CD4-positive, CD25-positive, alpha-beta regulatory T cell (primary cell): ENCODE measurements around the gene IL1RAP. TPM values are rescaled to one million over a fixed set of nuclear protein-coding genes. Genes with fewer than 3 reads are reported as not detected.

ENCODE experiments used
- ATAC-seq, 2 donors: fragments of 150-1000 bp; cut with Tn5 transposase; one replicate each; pipeline ENCODE4 v1.10.0; 2021; ENCODE audit warnings: low read depth in 2 of 2, moderate number of reproducible peaks in 2 of 2, moderate library complexity in 1 of 2
- DNase-seq, 3 donors: peaks; one replicate each; pipeline versions ENCODE4 v3.0.0 to v3.0.0-alpha.2; 2012 to 2022; ENCODE audit warnings: mixed read lengths in 1 of 3
- H3K27ac ChIP-seq: one replicate; pipeline ENCODE4 v1.7.0; 2013; ENCODE audit warnings: mild to moderate bottlenecking, low read length; ENCODE audit not compliant: insufficient read depth, poor library complexity, severe bottlenecking
- H3K27me3 ChIP-seq: one replicate; pipeline ENCODE4 v1.7.0; 2013; ENCODE audit warnings: low read length; ENCODE audit not compliant: control insufficient read depth, insufficient read depth
- H3K36me3 ChIP-seq: one replicate; pipeline ENCODE4 v1.7.0; 2013; ENCODE audit warnings: mild to moderate bottlenecking, low read length, moderate library complexity; ENCODE audit not compliant: control insufficient read depth, insufficient read depth
- H3K4me1 ChIP-seq: 2 replicates; pipeline ENCODE4 v1.7.0; 2013; ENCODE audit warnings: mild to moderate bottlenecking, low read length; ENCODE audit not compliant: insufficient read depth, control insufficient read depth, poor library complexity, severe bottlenecking
- H3K4me3 ChIP-seq: one replicate; pipeline ENCODE4 v1.7.0; 2013; ENCODE audit warnings: low read depth, mild to moderate bottlenecking, low read length, moderate library complexity
- H3K9me3 ChIP-seq, 2 experiments: 1 replicate in 1 of 2; 2 replicates in 1 of 2; pipeline ENCODE4 v1.7.0; 2013; ENCODE audit warnings: low read length in 2 of 2, mild to moderate bottlenecking in 1 of 2, moderate library complexity in 1 of 2; ENCODE audit not compliant: control insufficient read depth in 2 of 2
- H3K27ac Mint-ChIP-seq, 3 donors: one replicate each; pipeline ENCODE4 v1.8.0; 2020 to 2022; ENCODE audit warnings: mild to moderate bottlenecking in 3 of 3, mixed read lengths in 3 of 3, moderate library complexity in 2 of 3
- H3K27me3 Mint-ChIP-seq: one replicate; pipeline ENCODE4 v1.8.0; 2022; ENCODE audit warnings: mild to moderate bottlenecking, mixed read lengths
- H3K36me3 Mint-ChIP-seq: one replicate; pipeline ENCODE4 v1.8.0; 2020; ENCODE audit warnings: mixed read lengths
- H3K4me1 Mint-ChIP-seq, 4 donors: one replicate each; pipeline ENCODE4 v1.8.0; 2020 to 2022; ENCODE audit warnings: mixed read lengths in 4 of 4, mild to moderate bottlenecking in 1 of 4
- H3K4me3 Mint-ChIP-seq, 4 donors: one replicate each; pipeline ENCODE4 v1.8.0; 2020 to 2022; ENCODE audit warnings: mild to moderate bottlenecking in 4 of 4, mixed read lengths in 4 of 4, moderate library complexity in 3 of 4
- H3K9me3 Mint-ChIP-seq, 7 donors: one replicate each; pipeline ENCODE4 v1.8.0; 2020 to 2022; ENCODE audit warnings: mixed read lengths in 7 of 7, mild to moderate bottlenecking in 3 of 7, moderate library complexity in 2 of 7
- polyA plus RNA-seq, 4 donors: library from polyadenylated mRNA; unstranded; fragments of 300-500 nt; fragmentation: Illumina TruSeq; gene quantifications; one replicate each; pipeline ENCODE4 v1.2.3, GENCODE V29; 2021
- total RNA-seq: library from RNA; stranded (reverse); gene quantifications from one replicate; pipeline ENCODE4 v1.2.3, GENCODE V29; 2022

IL1RAP gene
- total and polyA plus RNA-seq, 5 donors from 2014 or later = 6.6 to 20.2 (median 7.4) TPM

- H3K27me3 Mint-ChIP-seq = no peaks in the 10 kb centered on the region
- no peak for ATAC-seq
- H3K36me3 Mint-ChIP-seq = peaks cover 13% of the 10 kb centered on the region
- no peak overlapping the region for H3K4me3 ChIP-seq
- H3K4me1 ChIP-seq = peaks cover 16% of the 10 kb centered on the region
- H3K9me3 ChIP-seq = no peaks in the 10 kb centered on the region
- peaks cover 0 to 2% (median 0%) of the 10 kb centered on the region in 7 donors for H3K9me3 Mint-ChIP-seq
- peaks cover 16 to 45% (median 28%) of the 10 kb centered on the region in 4 donors for H3K4me1 Mint-ChIP-seq
- H3K27ac Mint-ChIP-seq = no peak overlapping the region
- no peak for DNase-seq
- no peaks in the 10 kb centered on the region for H3K36me3 ChIP-seq
- no peak overlapping the region for H3K27ac ChIP-seq
- H3K4me3 Mint-ChIP-seq = no peak overlapping the region
- no peaks in the 10 kb centered on the region for H3K27me3 ChIP-seq
Measured at GRCh38 chr3:190591080-190591479, 77.2 kb downstream of the IL1RAP start.

- Mint-ChIP-seq H3K4me1 (peaks cover 4 to 30% (median 9%) of the 10 kb centered on the region in 4 donors), H3K9me3 (peaks cover 0 to 2% (median 0%) of the 10 kb centered on the region in 7 donors), H3K27me3 (no peaks in the 10 kb centered on the region), H3K27ac (no peak overlapping the region), H3K36me3 (peaks cover 18% of the 10 kb centered on the region), H3K4me3 (peak overlapping the region in 1 of 4 donors; percentile 16)
- H3K4me1 ChIP-seq = no peaks in the 10 kb centered on the region
- ATAC-seq = no peak
- H3K4me3 ChIP-seq = no peak overlapping the region
- no peaks in the 10 kb centered on the region for H3K9me3 ChIP-seq
- DNase-seq = no peak
- H3K36me3 ChIP-seq = no peaks in the 10 kb centered on the region
- no peak overlapping the region for H3K27ac ChIP-seq
- H3K27me3 ChIP-seq = no peaks in the 10 kb centered on the region
Measured at GRCh38 chr3:190593075-190593474, 79.2 kb downstream of the IL1RAP start.

- peak overlapping the region; percentile 29 for H3K4me3 ChIP-seq
- peak overlapping the region in 1 of 4 donors; percentile 55 for H3K4me3 Mint-ChIP-seq
- no peaks in the 10 kb centered on the region for H3K27me3 Mint-ChIP-seq
- H3K36me3 Mint-ChIP-seq = peaks cover 19% of the 10 kb centered on the region
- H3K27ac ChIP-seq = no peak overlapping the region
- H3K4me1 ChIP-seq = no peaks in the 10 kb centered on the region
- no peak for ATAC-seq
- no peaks in the 10 kb centered on the region for H3K27me3 ChIP-seq
- no peaks in the 10 kb centered on the region for H3K36me3 ChIP-seq
- no peak overlapping the region for H3K27ac Mint-ChIP-seq
- H3K9me3 Mint-ChIP-seq = peaks cover 0 to 4% (median 0%) of the 10 kb centered on the region in 7 donors
- H3K9me3 ChIP-seq = no peaks in the 10 kb centered on the region
- peaks cover 4 to 27% (median 8%) of the 10 kb centered on the region in 4 donors for H3K4me1 Mint-ChIP-seq
- DNase-seq = peak in 1 of 3 donors; percentile 29
Measured at GRCh38 chr3:190594171-190594570, 80.3 kb downstream of the IL1RAP start.

GRCh38 chr3:190595179-190595795 lies 81.4 kb downstream of the IL1RAP start:
- peaks cover 0 to 4% (median 0%) of the 10 kb centered on the region in 7 donors for H3K9me3 Mint-ChIP-seq
- H3K27me3 ChIP-seq = no peaks in the 10 kb centered on the region
- no peak overlapping the region for H3K27ac ChIP-seq
- H3K4me3 Mint-ChIP-seq = no peak overlapping the region
- no peak for DNase-seq
- H3K4me1 Mint-ChIP-seq = peaks cover 4 to 24% (median 10%) of the 10 kb centered on the region in 4 donors
- no peak for ATAC-seq
- H3K36me3 ChIP-seq = no peaks in the 10 kb centered on the region
- no peak overlapping the region for H3K27ac Mint-ChIP-seq
- H3K4me1 ChIP-seq = no peaks in the 10 kb centered on the region
- H3K27me3 Mint-ChIP-seq = no peaks in the 10 kb centered on the region
- no peaks in the 10 kb centered on the region for H3K9me3 ChIP-seq
- H3K4me3 ChIP-seq = no peak overlapping the region
- H3K36me3 Mint-ChIP-seq = peaks cover 27% of the 10 kb centered on the region

GRCh38 chr3:190595807-190596206 lies 81.9 kb downstream of the IL1RAP start:
- ATAC-seq = no peak
- no peaks in the 10 kb centered on the region for H3K27me3 Mint-ChIP-seq
- H3K9me3 Mint-ChIP-seq = peaks cover 0 to 4% (median 0%) of the 10 kb centered on the region in 7 donors
- H3K4me3 Mint-ChIP-seq = no peak overlapping the region
- H3K4me3 ChIP-seq = no peak overlapping the region
- peaks cover 4 to 24% (median 10%) of the 10 kb centered on the region in 4 donors for H3K4me1 Mint-ChIP-seq
- H3K27ac Mint-ChIP-seq = no peak overlapping the region
- H3K4me1 ChIP-seq = no peaks in the 10 kb centered on the region
- peaks cover 31% of the 10 kb centered on the region for H3K36me3 Mint-ChIP-seq
- no peaks in the 10 kb centered on the region for H3K36me3 ChIP-seq
- H3K9me3 ChIP-seq = no peaks in the 10 kb centered on the region
- DNase-seq = no peak
- no peak overlapping the region for H3K27ac ChIP-seq
- no peaks in the 10 kb centered on the region for H3K27me3 ChIP-seq

GRCh38 chr3:190596349-190597285 lies 82.7 kb downstream of the IL1RAP start:
- H3K9me3 ChIP-seq = no peaks in the 10 kb centered on the region
- H3K27me3 ChIP-seq = no peaks in the 10 kb centered on the region
- no peaks in the 10 kb centered on the region for H3K36me3 ChIP-seq
- H3K36me3 Mint-ChIP-seq = peaks cover 31% of the 10 kb centered on the region
- H3K4me1 Mint-ChIP-seq = peaks cover 4 to 24% (median 10%) of the 10 kb centered on the region in 4 donors
- no peak for DNase-seq
- H3K4me3 Mint-ChIP-seq = no peak overlapping the region
- no peak for ATAC-seq
- H3K27ac ChIP-seq = no peak overlapping the region
- peaks cover 0 to 4% (median 0%) of the 10 kb centered on the region in 7 donors for H3K9me3 Mint-ChIP-seq
- H3K27ac Mint-ChIP-seq = no peak overlapping the region
- no peaks in the 10 kb centered on the region for H3K4me1 ChIP-seq
- no peaks in the 10 kb centered on the region for H3K27me3 Mint-ChIP-seq
- no peak overlapping the region for H3K4me3 ChIP-seq

- no peaks in the 10 kb centered on the region for H3K27me3 Mint-ChIP-seq
- H3K9me3 Mint-ChIP-seq = peaks cover 0 to 4% (median 0%) of the 10 kb centered on the region in 7 donors
- H3K4me1 Mint-ChIP-seq = peaks cover 4 to 24% (median 10%) of the 10 kb centered on the region in 4 donors
- H3K27ac Mint-ChIP-seq = no peak overlapping the region
- ATAC-seq = no peak
- Histone ChIP-seq H3K27me3 (no peaks in the 10 kb centered on the region), H3K9me3 (no peaks in the 10 kb centered on the region), H3K4me3 (no peak overlapping the region), H3K36me3 (no peaks in the 10 kb centered on the region), H3K4me1 (no peaks in the 10 kb centered on the region), H3K27ac (no peak overlapping the region)
- H3K36me3 Mint-ChIP-seq = peaks cover 31% of the 10 kb centered on the region
- H3K4me3 Mint-ChIP-seq = no peak overlapping the region
- no peak for DNase-seq
Measured at GRCh38 chr3:190597291-190597690, 83.4 kb downstream of the IL1RAP start.
